ENCODE data around the gene WNK1.
A peak's percentile ranks its signal among the peaks of the same experiment; 100 is the strongest.
"Not testable (repeated sequence)": the region's sequence is repeated elsewhere in the genome, so short reads cannot be mapped to it uniquely, and the experiment has no call there.

The WNK1 gene

DNA sequence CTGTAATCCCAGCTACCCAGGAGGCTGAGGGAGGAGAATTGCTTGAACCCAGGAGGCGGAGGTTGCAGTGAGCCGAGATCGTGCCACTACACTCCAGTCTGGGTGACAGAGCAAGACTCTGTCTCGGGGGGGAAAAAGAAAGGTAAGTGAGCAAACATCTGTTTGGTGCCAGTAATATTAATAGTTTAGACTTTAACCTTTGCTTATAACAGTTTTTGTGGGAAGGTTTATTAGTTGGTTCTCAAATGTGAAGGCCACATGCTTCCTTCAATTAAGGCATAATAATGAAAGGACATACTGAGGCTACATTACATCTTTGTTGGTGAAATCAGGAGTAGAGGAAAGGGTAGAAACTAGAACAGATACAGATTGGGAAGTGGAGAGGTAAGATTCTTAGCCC is 36.4 kb downstream of the WNK1 start:
- not testable (repeated sequence) for H3K9me3 Mint-ChIP-seq, H3K4me3 Mint-ChIP-seq, H3K27me3 Mint-ChIP-seq
- H3K36me3 Mint-ChIP-seq: peaks cover 11% of the 10 kb centered on the region
- peak overlapping the region; percentile 26 for H3K27ac Mint-ChIP-seq
- H3K4me1 Mint-ChIP-seq: peaks cover 86% of the 10 kb centered on the region

DNA sequence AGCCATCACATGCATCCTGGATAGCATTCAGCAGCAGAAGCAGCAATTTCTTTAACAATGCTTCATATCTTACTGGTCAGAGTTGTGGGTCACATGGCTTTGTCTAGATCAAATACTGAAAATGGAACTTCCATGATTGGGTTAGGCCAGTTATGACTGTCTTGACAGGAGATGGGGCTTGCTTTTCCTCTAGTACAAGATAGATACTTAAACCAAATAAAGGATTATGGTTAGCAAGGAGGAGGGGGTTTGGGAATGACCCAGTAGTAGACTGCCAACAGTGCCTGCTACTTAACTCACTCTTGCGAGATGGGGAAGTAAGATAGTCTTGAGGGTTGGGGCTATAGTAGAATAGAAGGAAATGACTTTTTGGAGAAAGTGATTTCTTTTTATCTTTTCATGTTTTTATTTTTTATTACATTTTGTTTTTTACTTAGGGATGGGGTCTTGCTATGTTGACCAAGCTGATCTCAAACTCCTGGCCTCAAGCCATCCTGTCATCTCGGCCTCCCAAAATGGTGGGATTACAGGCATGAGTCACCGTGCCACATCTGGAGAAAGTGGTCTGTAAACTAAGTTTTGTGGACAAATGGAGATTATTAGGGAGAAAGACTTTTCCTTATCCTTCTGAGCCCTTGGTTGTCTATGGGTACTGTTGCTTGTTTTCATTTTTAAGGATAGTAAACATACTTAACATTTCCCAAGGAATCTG is 37.6 kb downstream of the WNK1 start:
- Mint-ChIP-seq H3K36me3 (peaks cover 14% of the 10 kb centered on the region), H3K9me3 (no peaks in the 10 kb centered on the region), H3K27me3 (no peaks in the 10 kb centered on the region), H3K4me3 (peak overlapping the region; percentile 37), H3K4me1 (peaks cover 92% of the 10 kb centered on the region), H3K27ac (peak overlapping the region; percentile 84)

DNA sequence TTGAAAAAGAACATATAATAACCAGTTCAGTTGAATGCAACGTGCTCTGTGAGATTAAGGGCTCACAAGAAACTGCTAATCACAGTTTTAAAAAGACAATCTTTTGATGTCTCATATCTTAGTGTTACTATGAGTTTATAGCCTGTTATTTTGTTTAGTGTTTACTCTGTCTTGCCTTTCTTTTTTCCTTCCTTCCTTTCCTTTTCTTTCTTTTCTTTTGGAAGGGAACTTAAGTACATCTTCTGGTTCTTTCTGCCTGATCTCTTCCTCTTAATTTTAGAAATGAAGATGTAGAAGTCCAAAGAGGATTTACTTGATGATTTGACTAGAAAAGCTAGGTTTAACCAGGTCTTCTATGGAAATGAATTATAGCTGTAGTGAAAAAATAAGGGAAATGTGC is 38.2 kb downstream of the WNK1 start:
- no peaks in the 10 kb centered on the region for H3K9me3 Mint-ChIP-seq
- H3K4me1 Mint-ChIP-seq: peaks cover 93% of the 10 kb centered on the region
- H3K4me3 Mint-ChIP-seq: peak overlapping the region; percentile 37
- H3K27me3 Mint-ChIP-seq: no peaks in the 10 kb centered on the region
- peaks cover 15% of the 10 kb centered on the region for H3K36me3 Mint-ChIP-seq
- peak overlapping the region; percentile 44 for H3K27ac Mint-ChIP-seq

DNA sequence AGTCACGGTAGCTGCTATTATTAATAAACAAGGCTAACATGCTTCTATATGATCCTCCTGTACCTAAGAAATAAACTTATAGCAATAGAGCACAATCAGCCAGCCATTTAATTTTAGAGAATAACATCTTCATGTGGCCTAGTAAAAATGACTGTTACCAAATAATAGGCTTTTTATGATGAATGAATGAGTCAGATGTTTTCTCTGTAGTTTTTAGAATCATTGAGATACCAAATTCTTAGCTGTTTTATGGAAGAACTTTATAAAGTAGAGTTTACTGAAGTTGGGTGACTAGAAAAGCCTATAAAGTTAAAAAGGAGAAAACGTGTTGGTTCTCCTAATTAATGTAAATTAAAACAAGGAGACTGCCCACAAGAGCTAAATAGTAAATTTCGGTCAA is 40.7 kb downstream of the WNK1 start:
- Mint-ChIP-seq H3K36me3 (peaks cover 21% of the 10 kb centered on the region), H3K27ac (peak overlapping the region; percentile 99), H3K4me3 (peak overlapping the region; percentile 48), H3K9me3 (no peaks in the 10 kb centered on the region), H3K4me1 (peaks cover 95% of the 10 kb centered on the region), H3K27me3 (no peaks in the 10 kb centered on the region)

- Mint-ChIP-seq H3K27ac (peak overlapping the region; percentile 99), H3K4me1 (peaks cover 94% of the 10 kb centered on the region), H3K36me3 (peaks cover 22% of the 10 kb centered on the region), H3K4me3 (no peak overlapping the region), H3K27me3 (no peaks in the 10 kb centered on the region), H3K9me3 (no peaks in the 10 kb centered on the region)
These were observed 41.3 kb downstream of the WNK1 start for GRCh38 chr12:793711-794110.

DNA sequence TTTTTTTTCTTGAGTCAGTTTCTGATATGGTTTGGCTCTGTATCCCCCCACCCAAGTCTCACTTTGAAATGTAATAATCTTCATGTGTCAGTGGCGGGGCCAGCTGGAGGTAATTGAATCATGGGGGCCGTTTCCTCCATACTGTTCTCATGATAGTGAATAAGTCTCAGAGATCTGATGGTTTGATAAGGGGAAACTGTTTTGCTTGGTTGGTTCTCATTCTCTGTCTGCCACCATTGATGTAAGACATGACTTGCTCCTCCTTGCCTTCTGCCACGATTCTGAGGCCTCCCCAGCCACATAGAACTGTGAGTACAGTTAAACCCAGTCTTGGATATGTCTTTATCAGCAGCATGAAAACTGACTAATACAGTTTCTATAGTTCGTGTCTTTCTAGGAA is 42.9 kb downstream of the WNK1 start:
- H3K4me1 Mint-ChIP-seq: peaks cover 82% of the 10 kb centered on the region
- no peaks in the 10 kb centered on the region for H3K9me3 Mint-ChIP-seq
- H3K4me3 Mint-ChIP-seq: peak overlapping the region; percentile 89
- H3K36me3 Mint-ChIP-seq: peaks cover 24% of the 10 kb centered on the region
- peak overlapping the region; percentile 99 for H3K27ac Mint-ChIP-seq
- H3K27me3 Mint-ChIP-seq: no peaks in the 10 kb centered on the region

- Mint-ChIP-seq H3K9me3 (no peaks in the 10 kb centered on the region), H3K27me3 (no peaks in the 10 kb centered on the region), H3K4me1 (peaks cover 81% of the 10 kb centered on the region), H3K27ac (peak overlapping the region; percentile 32), H3K36me3 (peaks cover 11% of the 10 kb centered on the region), H3K4me3 (peak overlapping the region; percentile 64)
These were observed 48.0 kb downstream of the WNK1 start for GRCh38 chr12:800401-800800.

DNA sequence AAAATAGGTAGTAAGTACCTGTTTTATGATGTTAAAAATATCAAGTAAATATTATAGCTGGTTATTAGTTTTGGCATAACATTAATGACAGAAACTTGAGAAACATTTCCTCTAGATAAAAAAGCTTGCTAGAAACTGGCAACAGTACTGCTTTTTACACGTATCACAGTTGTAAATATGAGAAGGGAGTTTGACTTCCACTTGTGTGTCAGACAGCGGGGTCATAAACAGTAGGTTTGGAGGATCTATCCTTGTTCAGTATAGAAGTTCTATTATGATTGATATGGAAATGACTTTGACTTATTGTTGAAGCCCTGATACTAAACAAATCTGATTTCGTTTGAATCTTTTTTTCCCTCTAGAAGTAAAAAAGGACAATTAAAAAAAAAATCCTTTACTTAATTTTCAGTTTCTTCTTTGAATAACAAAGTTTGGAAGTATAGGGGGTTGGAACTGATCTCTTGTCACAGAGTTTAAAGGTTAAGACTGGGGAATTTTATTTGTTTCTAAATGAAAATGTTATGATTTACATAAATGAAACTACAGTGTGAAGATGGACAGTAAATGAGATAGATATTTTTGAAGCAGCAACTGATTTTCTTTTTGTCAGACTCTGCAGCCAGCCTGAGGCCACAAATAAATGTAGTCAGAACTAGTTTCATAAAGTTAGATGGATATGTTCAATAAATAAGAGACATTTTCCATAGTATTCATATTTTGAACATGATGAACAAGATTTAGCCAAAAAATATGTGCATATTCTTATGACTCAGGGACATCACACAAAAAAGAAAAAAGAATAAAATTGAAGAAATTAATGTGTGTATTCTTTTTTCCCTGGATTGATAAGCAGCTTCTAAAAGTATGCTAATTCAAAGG is 50.1 kb downstream of the WNK1 start:
- Mint-ChIP-seq H3K27ac (peak overlapping the region; percentile 88), H3K36me3 (peaks cover 6% of the 10 kb centered on the region), H3K4me3 (peak overlapping the region; percentile 54), H3K27me3 (no peaks in the 10 kb centered on the region), H3K4me1 (peaks cover 80% of the 10 kb centered on the region), H3K9me3 (no peaks in the 10 kb centered on the region)

GRCh38 chr12:805022-805632 is 52.7 kb downstream of the WNK1 start:
- Mint-ChIP-seq H3K36me3 (peaks cover 3% of the 10 kb centered on the region), H3K27me3 (no peaks in the 10 kb centered on the region), H3K9me3 (no peaks in the 10 kb centered on the region), H3K4me3 (no peak overlapping the region), H3K4me1 (peaks cover 84% of the 10 kb centered on the region), H3K27ac (peak overlapping the region; percentile 70)

DNA sequence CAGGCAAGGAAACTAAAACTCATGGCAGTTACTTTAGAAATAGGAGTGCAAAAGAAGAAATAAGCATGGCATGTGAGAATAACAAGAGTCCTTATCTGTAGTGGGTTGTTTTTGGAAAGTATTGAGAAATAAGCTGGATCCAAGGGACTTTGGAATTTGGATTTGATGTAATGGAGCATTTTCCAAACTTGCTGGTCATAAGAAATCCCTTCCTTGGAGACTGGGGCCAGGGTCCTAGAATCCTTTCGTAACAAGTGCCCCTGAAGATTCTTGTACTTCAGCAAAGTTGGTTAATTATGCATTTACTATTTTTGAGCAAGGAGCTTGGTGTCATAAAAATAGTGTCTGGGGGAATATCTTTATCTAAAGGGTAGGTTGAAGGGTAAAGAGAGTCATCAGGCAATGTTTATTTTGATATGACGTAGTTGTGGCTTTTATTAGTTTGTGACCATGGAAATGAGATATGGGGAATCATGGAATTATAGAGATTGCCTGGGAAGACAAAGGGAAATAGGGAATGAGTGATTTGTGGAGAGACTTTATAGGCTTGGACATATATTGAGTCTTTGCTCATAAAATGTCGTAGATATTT is 53.9 kb downstream of the WNK1 start:
- Mint-ChIP-seq H3K4me1 (peaks cover 85% of the 10 kb centered on the region), H3K36me3 (no peaks in the 10 kb centered on the region), H3K4me3 (peak overlapping the region; percentile 49), H3K27me3 (no peaks in the 10 kb centered on the region), H3K27ac (peak overlapping the region; percentile 88), H3K9me3 (no peaks in the 10 kb centered on the region)

DNA sequence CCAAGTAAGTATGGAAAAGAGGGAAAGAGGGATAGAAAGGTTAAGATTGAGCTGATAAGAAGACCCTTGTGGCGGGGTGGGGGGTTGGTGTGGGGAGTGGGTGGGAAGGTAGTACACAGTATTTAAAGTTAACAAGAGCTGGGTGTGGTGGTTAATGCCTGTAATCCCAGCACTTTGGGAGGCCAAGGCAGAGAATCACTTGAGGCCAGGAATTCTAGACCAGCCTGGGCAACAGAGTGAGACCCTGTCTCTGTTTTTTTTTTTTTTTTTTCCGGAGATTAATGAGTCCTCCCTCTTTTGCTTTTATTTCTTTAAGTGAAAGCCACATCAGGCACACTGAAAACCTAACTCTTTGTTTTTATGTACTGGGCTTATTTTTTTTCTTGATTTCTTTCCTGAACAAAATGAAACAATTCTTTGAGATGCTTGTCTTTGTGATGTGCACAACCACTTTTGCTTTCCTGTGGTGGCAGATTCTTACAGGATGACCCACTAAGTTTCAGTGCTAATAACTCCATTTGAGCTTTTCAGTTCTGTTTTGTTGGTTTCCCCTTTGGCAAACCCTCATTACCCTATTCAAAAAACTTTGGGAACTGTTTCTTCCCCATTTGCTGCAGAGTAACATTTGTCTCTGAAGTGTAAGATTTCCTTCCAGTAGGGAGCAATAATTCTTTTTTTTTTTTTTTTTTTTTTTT is 54.8 kb downstream of the WNK1 start:
- H3K36me3 Mint-ChIP-seq: no peaks in the 10 kb centered on the region
- peaks cover 85% of the 10 kb centered on the region for H3K4me1 Mint-ChIP-seq
- peak overlapping the region; percentile 49 for H3K4me3 Mint-ChIP-seq
- H3K27me3 Mint-ChIP-seq: no peaks in the 10 kb centered on the region
- peak overlapping the region; percentile 88 for H3K27ac Mint-ChIP-seq
- H3K9me3 Mint-ChIP-seq: no peaks in the 10 kb centered on the region

GRCh38 chr12:810116-810515 is 57.7 kb downstream of the WNK1 start:
- no peaks in the 10 kb centered on the region for H3K27me3 Mint-ChIP-seq
- H3K4me3 Mint-ChIP-seq: peak overlapping the region; percentile 5

GRCh38 chr12:810671-811415 is 58.5 kb downstream of the WNK1 start:
- H3K4me1 Mint-ChIP-seq: peaks cover 81% of the 10 kb centered on the region
- peak overlapping the region; percentile 5 for H3K4me3 Mint-ChIP-seq
- H3K27ac Mint-ChIP-seq: peak overlapping the region; percentile 86

More at GRCh38 chr12:810116-810515, 57.7 kb downstream of the WNK1 start:
- Mint-ChIP-seq H3K27ac (peak overlapping the region; percentile 86), H3K4me1 (peaks cover 81% of the 10 kb centered on the region), H3K9me3 (no peaks in the 10 kb centered on the region), H3K36me3 (peaks cover 2% of the 10 kb centered on the region)

DNA sequence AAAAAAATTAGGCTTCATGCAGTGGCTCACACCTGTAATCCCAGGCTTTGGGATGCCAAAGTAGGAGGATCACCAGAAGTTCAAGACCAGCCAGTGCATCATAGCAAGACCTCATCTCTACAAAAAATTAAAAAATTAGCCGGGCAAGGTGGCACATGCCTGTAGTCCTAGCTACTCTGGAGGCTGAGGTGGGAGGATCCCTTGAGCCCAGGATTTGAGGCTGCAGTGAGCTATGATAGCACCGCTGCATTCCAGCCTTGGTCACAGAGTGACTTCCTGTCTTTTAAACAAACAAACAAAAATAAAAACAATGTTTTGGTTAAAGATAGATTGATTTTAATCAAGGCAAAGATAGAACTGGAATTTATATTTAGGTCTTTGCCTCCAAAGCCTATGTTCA is 60.6 kb downstream of the WNK1 start:
- Mint-ChIP-seq H3K36me3 (peaks cover 12% of the 10 kb centered on the region), H3K4me1 (peaks cover 76% of the 10 kb centered on the region), H3K4me3 (no peak overlapping the region), H3K27ac (peak overlapping the region; percentile 72), H3K27me3 (no peaks in the 10 kb centered on the region), H3K9me3 (no peaks in the 10 kb centered on the region)

More at GRCh38 chr12:810671-811415, 58.5 kb downstream of the WNK1 start:
- H3K9me3 Mint-ChIP-seq: no peaks in the 10 kb centered on the region
- peaks cover 6% of the 10 kb centered on the region for H3K36me3 Mint-ChIP-seq
- no peaks in the 10 kb centered on the region for H3K27me3 Mint-ChIP-seq
